HG02981 (cell line): ENCODE measurements around the gene GLIS1.

Experiments used
- ATAC-seq: cut with Tn5 transposase; IDR thresholded peaks from one replicate; pipeline ENCODE4 v1.9.1; 2021; ENCODE audit warnings: mild to moderate bottlenecking, moderate library complexity; ENCODE audit not compliant: unreplicated experiment

Gene GLIS1

DNA sequence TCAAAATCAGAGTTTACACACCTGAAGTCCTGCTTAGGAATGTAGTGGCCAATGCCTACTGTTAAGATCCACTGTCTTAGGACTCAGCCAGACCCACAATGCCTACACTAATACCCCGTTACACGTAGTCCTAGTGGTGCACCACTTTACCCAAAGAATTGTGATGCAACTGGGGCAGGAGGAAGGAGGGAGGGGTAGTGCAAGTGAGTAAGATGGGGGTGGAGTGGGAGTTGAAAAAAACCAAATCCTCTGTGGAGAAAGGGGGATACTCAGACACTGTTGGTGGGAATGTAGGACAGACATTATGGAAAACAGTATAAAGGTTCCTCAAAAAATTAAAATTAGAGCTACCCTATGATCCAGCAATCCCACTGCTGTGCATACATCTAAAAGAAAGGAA is 19.5 kb downstream of the GLIS1 start:
- ATAC-seq: no peak

DNA sequence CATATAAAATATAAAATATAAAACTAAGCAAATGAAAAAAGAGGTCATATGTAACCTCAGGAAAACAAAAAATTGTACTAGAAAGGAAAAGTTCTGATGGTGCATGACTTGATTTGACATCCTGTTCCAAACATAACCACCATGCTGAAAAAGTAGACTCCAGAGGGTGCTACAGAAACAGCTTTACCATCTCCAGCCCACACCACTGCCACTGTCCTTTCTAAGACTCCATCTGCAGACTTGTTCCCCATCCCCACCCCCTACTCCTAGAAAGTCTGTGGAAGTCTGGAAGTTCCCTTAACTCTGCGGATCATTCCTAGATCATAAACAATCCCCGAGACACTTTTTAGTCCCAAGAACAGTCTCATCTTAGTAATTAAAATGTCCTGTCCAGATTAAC is 20.5 kb downstream of the GLIS1 start:
- ATAC-seq: no peak

DNA sequence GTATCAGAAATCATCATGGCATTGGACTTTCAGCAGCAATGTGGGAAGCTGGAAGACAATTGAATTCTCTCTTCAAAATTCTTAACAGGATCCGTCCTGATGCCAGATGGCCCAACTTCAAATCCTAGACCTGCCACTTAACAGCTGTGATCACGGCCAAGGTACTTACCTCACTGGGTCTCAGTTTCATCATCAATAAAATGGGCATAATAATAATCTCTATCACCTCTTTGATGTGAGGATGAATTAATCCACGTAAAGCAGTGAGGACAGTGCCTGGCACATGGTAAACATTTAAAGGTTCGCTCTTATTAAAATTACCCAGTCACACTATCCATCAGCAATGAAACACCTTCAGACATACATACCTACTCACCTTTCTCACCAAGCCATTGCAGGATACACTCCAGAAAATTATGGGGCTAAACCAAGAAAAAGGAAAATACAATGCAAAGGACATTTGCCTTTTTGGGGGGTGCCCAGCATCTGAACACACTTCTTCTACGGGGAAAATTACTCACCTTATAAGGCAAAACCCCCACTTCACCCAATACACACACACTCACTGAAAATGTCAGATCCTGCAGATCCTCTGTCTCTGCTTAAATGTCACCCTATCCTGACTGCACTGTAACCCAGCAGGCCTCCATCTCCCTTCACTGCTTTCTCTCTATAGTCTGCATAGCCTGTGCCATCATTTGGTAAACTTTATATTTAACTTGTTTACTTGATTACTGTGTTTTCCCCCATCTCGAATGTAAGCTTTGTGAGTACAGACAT is 21.7 kb downstream of the GLIS1 start:
- no peak for ATAC-seq

DNA sequence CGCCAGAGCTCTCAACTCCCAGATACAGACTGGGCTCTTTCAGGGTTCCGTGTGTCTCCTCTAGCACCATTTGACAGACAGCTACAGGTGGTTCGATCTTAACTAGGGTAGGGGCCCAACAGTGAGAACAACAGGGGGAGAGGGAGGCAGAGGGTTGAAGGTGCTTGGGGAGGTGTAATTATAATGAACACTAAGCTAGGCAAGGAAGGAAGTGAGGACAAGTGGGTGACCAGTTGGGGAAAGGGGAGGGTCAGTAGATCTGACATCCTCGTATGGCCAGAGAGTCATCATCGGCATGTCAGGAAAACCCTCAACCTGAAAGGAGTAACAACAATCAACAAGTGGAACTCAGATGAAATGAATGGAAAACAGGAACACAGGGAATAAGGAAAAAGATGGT is 22.8 kb downstream of the GLIS1 start:
- no peak for ATAC-seq

DNA sequence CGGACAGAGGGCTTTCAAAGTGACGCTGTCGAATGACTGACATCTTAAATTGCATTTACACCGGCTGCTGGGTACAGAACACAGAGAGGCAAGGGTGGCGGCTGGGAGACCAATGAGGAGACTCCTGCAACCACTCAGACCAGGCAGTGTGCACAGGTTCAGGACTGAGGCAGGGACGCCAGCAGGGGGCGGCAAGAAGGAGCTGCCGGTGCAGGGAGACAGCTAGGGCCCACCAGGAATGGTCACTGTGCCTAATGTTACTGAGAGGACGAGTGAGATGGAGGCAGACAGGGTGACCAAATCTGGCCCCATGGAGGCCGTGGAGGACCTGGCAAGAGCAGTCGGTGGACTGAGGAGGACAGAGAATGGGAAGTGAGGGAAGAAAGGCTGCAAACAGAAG is 23.5 kb downstream of the GLIS1 start:
- ATAC-seq: no peak

DNA sequence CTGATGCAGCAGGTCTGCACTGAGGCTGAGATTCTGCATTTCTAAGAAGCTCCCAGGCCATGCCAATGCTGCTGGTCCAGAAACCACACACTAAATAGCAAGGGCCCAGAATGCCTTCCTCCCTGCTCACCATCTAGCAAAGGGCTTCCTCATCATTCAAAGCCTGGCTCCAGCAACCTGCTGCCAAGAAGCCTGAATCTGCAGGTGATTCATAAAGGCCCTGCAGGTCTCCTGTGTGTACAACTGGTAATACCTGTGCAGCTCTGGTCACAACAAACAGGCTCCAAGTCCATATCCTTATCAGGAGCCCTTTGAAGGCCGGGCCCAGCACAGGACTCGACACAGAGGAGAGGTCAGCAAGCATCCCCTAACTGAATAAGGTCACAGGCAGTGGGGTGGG is 26.7 kb downstream of the GLIS1 start:
- no peak for ATAC-seq

DNA sequence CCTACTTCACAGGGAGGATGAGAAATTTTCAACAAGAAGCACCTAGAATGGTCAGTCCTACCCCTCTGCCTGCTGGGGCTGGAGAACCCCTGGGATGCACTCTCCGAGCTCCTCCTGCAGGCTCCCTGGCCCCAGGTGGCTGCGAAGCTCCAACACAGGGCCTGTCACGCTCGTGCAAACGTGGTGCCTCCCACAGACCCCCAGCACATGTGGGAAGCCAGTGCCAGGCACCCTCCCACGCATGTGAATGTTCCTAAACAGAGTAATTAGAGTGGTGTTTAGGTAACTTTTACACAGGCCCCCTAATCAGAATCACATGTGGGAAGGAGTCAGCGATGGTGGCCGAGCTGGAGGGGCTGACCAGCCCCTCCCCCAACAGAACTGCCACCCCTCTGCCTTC is 28.4 kb downstream of the GLIS1 start:
- no peak for ATAC-seq

DNA sequence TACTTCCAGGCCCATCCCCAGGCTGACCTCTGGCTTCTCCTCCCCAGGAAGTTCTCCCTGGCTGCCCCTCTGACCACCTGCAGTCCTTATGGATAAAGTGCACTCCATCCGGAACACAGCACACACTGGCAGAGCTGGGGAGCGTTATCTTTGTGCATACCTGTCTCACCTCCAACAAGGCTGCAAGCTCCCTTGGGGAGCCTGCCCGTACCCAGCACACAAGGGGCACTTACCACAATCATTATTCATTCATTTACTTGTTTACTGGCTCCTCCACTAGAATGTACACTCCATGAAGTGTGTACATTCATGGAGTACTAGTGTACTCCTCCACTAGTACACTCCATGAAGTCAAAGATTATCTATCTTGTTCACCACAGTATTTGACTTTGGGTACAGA is 30.3 kb downstream of the GLIS1 start:
- ATAC-seq: no peak

DNA sequence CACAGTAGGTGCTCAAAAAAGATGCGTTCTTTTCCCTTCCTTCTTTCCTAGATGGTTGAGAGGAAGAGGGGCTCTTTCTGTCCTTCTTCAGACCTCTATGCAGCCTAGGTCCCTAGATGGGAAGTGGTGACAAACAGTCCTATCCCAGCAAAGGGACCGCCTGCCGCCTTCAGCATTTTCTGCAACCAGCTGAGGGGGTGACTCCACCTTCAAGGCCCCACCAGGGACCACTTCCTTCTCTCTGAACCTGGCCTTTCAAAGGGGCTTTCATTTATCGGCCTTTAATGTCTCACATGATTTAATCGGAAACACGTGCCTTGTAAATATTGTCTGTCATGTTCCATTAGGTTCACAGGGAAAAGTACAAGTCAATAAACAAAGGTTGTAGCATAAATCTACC is 32.6 kb downstream of the GLIS1 start:
- no peak for ATAC-seq

DNA sequence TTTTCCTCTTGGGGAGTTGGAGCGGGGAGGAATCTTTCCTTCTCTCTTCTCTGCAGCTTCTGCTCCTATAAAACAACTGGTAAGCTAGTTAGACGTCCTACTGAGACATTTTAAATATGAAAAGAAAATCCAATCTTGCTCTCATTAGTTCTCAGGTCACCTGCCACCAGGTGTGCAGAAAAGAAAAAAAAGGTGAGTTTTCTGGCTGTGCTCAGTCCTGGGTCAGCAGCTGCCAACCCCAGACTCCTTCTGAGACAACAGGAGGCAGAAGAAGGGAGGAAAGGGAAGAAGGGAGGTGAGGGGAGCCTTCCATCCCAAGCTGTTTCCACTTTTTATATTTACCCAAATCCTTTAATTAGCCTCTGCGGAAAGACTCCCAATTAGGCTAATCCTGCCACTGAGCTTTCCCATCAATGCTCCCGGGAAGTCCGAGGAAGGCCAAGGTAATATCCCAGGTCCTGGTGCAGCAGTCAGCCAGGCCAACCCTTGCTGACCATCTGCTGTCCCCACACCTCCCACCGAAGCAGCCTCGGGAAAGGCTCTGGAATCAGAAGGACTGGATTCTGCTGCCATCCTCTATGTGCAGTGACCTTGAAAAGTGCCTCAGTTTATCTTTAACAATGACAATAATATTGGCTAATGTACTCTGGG is 33.4 kb downstream of the GLIS1 start:
- ATAC-seq: no peak

DNA sequence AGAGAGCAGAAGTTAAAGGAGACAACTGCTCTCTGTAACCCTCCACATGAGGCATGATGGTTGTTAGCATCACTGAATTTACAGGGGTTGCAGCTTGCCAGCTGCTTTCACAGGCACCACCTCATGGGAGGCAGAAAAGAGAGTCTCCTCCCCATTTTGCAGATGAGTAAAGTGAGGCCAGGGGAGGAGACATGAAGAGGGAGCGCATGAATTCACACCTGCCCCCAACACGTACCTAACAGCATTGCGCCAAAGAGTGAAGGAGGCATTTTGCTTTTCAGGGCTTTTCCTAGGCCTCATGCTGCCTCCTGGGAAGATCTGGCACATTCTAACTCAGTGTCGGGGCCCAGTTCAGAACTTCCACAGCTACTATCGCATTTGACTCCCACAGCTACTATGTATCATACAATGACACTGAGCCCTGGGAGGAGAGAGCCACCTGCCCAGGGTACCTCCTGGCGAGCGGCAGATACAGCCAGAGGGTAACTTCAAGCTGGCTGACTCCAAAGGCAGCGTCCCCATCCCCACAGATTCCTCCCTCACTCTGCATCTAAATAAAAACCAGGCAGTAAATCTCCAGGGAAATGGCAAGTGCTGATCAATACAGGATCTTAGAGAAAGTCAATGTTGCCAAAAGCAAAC is 34.0 kb downstream of the GLIS1 start:
- ATAC-seq: no peak

DNA sequence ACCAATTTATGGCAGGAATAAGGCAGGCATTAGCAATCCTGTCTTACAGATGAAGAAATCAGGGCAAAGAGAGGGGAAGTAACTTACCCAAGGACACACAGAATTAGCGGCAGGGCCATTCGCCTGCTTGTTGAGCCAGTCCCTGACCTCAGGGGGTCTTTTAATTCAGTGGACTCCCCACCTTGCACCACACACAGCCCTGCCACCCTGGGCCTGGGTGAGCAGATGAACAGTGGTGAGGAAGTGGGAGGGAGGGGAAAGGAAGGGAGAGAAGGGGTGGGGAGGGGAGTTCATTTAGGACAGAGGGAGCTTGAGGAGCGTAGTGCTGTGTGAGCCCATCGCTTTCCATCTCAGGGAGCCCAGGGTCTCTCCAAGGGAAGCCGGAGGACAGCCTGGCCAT is 34.7 kb downstream of the GLIS1 start:
- ATAC-seq: no peak

DNA sequence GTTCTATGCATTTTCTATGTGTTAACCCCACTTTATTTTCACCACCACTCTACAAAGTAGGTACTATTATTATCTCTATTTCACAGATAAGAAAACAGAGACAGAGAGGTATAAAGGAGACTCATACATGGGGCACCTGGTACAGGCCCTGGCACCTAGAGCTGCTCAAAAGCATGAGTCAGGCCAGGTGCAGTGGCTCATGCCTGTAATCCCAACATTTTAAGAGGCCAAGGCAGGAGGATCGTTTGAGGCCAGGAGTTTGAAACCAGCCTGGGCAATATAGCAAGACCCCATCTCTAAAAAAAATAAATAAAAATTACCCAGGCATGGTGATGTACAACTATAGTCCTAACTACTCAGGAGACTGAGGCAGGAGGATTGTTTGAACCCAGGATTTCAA is 35.8 kb downstream of the GLIS1 start:
- no peak for ATAC-seq

DNA sequence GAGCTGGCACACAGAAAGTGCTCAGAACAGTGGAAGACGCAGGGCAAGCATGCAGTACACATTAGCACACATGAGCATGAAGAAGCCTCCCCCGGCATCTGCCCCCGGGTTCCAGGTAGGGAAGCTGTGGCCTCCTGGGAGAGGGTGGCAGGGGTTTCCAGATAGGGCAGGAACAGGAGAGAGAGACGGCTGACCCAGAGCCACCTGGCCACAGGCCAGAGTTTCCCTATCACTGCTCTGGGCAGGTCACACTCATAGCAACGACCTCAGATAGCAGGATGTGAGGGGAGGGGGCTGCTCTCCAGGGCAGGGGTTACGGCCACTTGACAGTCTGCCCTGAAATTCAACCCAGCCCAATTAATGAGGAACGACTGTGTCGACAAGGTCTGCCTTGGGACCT is 36.6 kb downstream of the GLIS1 start:
- no peak for ATAC-seq

DNA sequence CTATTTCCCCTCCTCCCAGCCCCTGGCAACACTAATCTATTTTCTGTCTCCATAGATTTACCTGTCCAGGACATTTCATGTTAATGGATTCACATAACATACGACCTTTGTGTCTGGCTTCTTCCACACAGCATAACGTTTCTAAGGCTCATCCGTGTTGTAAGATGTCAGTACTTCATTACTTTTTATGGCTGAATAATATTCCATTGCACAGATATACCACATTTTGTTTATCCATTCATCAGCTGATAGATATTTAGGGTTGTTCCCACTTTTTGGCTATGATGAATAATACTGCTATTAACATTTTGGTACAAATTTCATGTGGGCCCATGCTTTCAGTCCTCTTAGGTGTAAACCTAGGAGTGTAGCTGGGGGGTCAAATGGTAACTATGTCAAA is 38.2 kb downstream of the GLIS1 start:
- ATAC-seq: no peak

DNA sequence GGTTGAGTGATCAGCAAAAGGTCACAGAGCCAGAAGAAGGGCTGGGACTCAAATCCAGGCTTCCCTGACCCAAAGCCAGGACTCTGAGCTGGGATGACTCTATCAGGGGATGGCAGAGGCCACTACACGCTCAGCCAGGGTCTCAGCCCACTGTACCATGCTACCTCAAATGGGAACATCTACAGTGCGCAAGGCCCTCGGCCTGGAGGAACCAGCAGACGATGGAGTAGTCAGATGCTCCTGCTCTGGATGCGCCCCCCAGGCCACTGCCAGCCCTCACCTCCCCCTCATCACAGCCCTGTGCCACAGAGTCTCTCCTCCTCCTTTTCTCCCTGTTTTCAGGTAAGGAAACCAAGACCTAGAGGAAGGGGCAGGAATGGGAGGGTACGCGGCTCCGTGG is 39.0 kb downstream of the GLIS1 start:
- ATAC-seq: no peak

DNA sequence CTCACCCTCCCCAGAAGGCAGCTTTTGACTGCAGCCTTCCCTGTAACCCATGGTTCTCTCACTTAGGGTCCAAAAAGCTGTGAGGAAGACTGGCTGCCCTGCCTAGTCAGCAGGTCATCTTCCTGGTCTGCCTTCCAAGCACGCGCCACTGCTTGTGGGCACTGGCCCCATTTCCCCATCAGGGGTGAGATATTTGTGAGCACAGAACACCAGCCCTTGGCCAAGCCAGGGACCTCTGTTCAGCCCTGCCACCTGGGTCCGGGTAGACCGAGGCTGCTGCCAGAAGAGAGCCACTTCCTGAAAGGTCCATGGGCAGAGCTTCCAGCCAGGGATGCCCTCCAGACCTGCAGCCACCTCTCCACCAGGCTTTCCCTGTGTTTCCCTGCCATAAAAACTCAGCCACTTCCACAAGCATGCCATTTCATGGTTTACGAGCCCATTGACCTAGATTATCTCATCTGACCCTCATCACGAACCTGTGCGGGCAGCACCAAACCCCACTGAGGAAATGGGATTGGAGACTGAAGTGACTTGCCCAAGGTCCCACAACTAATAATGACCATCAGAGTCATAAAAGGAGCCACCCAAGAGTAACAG is 40.5 kb downstream of the GLIS1 start:
- ATAC-seq: no peak

DNA sequence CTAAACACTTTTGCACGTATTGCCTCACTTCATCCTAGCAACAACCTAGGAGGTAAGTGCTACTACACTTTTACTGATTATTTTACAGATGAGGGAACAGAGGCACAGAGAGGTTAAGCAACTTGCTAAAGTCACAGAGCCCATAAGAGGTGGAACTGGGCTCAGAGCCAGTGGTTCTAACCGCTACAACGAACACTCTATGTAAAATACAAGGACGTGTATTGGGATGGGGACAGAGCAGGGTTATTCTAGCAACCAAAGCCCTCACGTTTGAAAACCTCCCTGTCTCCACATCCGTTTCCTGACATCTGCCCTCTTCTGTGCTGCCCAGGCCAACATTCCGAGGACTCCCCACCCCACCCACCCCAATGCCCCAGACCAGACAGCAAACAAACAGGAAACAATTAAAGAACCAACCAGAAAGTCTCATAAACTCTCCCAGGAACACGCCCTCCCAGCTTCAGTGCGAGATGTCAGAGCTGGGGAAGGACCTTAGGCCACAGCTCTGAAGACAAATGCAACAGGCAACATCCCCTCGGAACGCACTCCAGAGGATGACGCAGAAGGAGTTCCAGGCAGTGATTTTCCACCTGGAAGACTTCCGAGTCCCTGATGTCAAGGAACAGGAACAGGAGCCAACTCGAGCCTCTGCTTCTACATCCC is 41.1 kb downstream of the GLIS1 start:
- ATAC-seq: no peak

DNA sequence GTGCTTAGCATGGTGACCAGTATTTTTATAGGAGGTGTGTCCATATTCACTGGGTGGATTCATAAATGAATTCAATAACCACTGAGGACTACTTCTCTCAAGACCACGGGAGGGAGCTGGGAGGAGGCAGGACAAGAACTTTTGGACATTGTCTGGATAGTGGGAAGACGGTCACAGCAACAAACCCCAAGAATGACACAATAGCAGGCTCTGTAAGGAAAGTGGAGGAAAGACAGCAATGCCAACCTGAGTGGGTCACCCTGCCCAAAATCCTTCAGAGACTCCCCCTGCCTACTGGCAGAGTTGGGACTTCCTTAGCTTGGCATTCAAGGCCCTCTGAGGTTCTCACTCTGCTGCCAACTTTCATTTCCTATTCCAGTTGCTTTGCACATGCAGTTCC is 42.0 kb downstream of the GLIS1 start:
- ATAC-seq: no peak

DNA sequence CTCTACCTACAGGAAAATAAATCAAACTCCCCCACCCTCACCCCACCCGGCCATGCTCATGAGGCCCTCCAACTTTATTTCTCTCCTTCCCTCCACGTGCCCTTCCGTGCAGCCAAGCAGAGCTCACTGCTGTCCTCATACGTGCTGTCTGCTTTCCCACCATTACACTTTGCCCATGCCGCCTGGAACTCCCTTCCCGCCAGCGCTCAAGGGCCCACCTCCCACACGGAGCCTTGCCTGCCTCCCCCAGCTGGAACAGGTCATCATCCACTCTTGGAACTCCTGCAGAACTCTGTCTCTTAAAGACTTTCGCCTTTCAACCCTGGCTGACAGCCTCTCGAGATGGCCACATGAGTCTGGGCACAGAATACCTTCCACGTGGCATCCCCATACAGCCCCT is 42.4 kb downstream of the GLIS1 start:
- no peak for ATAC-seq

DNA sequence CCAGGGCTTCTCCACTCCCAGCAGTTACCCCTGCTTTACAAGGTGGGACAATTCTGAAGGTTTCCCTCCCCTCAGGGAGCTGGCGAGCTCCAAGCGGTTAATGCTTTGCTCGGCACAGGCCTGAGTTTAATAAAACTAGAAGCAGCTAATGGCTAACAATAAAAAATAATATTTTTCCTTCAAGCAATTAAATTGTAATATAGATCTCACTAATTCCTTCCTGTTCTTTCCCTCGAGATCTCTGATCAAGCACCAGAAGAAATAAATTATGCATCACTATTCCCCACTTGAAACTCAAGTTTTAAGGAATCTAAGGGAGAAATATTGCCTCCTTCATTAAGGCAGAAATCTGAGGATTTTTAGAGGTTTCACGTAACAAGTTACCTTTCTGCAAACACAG is 42.9 kb downstream of the GLIS1 start:
- ATAC-seq: no peak
